Endothelial cell (in vitro differentiated cells): Measurements from ENCODE around the gene RERE. TPM values are rescaled to one million over a fixed set of nuclear protein-coding genes. Genes with fewer than 3 reads are reported as not detected.

ENCODE experiments used
- DNase-seq: peaks from one replicate; pipeline ENCODE4 v3.0.0; 2021; ENCODE audit warnings: low spot score
- H3K27ac Mint-ChIP-seq: one replicate; pipeline ENCODE4 v1.8.0; 2021; ENCODE audit warnings: mixed read lengths, inconsistent platforms; ENCODE audit not compliant: unreplicated experiment
- H3K27me3 Mint-ChIP-seq: one replicate; pipeline ENCODE4 v1.8.0; 2021; ENCODE audit warnings: mild to moderate bottlenecking, moderate library complexity, mixed read lengths, inconsistent platforms; ENCODE audit not compliant: unreplicated experiment
- H3K36me3 Mint-ChIP-seq: one replicate; pipeline ENCODE4 v1.8.0; 2021; ENCODE audit warnings: mild to moderate bottlenecking, low read depth, mixed read lengths, inconsistent platforms; ENCODE audit not compliant: unreplicated experiment
- H3K4me1 Mint-ChIP-seq: one replicate; pipeline ENCODE4 v1.8.0; 2021; ENCODE audit warnings: mild to moderate bottlenecking, mixed read lengths, inconsistent platforms; ENCODE audit not compliant: unreplicated experiment
- H3K4me3 Mint-ChIP-seq: one replicate; pipeline ENCODE4 v1.8.0; 2021; ENCODE audit warnings: mild to moderate bottlenecking, mixed read lengths, inconsistent platforms; ENCODE audit not compliant: unreplicated experiment
- H3K9me3 Mint-ChIP-seq: one replicate; pipeline ENCODE4 v1.8.0; 2021; ENCODE audit warnings: mixed read lengths, inconsistent platforms; ENCODE audit not compliant: unreplicated experiment
- total RNA-seq: library from RNA; stranded (reverse); fragmentation: NEBNext Ultra II Directional; extraction: Animal tissue kit (Norgen Biotek cat#: 25700); gene quantifications from one replicate; pipeline ENCODE4 v1.2.1, GENCODE V29; 2021; ENCODE audit not compliant: unreplicated experiment
- TF ChIP-seq, protein P1 (sequence below): fragments of 200-600 bp; sonication (generic); IDR thresholded peaks from one replicate; pipeline ENCODE4 v1.5.0; 2021; ENCODE audit warnings: antibody characterized with exemption; ENCODE audit not compliant: unreplicated experiment

RERE gene
- total RNA-seq, 1 donor from 2014 or later, result 115 TPM

DNA sequence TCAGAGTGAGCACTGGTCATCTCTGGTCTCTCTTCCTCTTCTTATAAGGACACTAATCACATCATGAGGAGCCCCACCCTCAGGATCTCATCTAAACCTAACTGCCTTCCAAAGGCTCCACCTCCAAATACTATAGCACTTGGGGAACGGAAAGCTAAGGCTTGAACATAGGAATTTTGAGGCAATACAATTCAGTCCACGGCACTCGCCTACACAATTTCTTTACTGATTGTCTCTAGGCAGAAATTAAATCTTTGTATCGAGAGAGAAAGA is 127.3 kb downstream of the RERE start:
- Mint-ChIP-seq H3K27me3 (no peaks in the 10 kb centered on the region), H3K4me1 (peaks cover 36% of the 10 kb centered on the region), H3K36me3 (peaks cover 3% of the 10 kb centered on the region), H3K4me3 (no peak overlapping the region), H3K9me3 (no peaks in the 10 kb centered on the region), H3K27ac (peak overlapping the region; percentile 24)
- TF ChIP-seq, protein P1, sequence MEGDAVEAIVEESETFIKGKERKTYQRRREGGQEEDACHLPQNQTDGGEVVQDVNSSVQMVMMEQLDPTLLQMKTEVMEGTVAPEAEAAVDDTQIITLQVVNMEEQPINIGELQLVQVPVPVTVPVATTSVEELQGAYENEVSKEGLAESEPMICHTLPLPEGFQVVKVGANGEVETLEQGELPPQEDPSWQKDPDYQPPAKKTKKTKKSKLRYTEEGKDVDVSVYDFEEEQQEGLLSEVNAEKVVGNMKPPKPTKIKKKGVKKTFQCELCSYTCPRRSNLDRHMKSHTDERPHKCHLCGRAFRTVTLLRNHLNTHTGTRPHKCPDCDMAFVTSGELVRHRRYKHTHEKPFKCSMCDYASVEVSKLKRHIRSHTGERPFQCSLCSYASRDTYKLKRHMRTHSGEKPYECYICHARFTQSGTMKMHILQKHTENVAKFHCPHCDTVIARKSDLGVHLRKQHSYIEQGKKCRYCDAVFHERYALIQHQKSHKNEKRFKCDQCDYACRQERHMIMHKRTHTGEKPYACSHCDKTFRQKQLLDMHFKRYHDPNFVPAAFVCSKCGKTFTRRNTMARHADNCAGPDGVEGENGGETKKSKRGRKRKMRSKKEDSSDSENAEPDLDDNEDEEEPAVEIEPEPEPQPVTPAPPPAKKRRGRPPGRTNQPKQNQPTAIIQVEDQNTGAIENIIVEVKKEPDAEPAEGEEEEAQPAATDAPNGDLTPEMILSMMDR, result no peak
- DNase-seq, result no peak

DNA sequence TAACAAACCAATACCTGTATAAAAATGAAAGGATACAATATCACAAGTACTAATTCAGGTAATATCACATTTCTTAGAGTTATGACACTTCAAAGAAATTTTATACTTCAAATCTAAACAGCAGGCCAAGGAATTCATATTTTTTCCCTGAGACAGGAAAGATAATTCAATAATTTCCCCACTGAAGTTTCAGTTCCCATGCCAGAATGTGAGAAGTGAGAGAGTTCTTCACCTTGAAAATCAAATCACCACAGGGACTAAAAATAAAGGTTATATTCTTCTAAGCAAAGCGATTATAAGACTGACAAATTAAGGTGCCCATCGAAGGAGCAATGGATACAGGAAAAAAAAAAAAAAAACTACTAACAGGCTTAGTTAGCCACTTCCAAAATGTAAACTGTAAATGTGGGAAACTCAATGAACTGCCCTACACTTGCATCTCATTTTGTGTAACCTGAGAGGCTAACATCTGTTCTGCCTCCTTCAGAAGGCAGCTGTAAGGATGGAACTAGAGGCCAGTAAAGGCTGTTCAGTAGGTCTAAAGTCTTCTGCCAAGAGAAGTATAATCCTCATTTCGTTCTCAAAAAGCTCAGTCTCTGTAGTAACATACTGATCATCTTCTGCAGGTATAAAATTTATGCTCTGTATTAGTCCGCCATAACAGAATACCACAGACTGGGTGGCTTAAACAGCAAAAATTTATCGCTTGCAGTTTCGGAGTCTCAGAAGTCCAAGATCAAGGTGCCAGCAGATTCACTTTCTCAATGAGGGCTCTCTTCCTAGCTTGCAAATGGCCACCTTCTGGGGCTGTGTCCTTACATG is 127.8 kb downstream of the RERE start:
- TF ChIP-seq, protein P1, result no peak
- H3K4me3 Mint-ChIP-seq, result no peak overlapping the region
- no peaks in the 10 kb centered on the region for H3K27me3 Mint-ChIP-seq
- peak overlapping the region; percentile 24 for H3K27ac Mint-ChIP-seq
- no peaks in the 10 kb centered on the region for H3K9me3 Mint-ChIP-seq
- DNase-seq, result no peak
- peaks cover 3% of the 10 kb centered on the region for H3K36me3 Mint-ChIP-seq
- peaks cover 38% of the 10 kb centered on the region for H3K4me1 Mint-ChIP-seq

DNA sequence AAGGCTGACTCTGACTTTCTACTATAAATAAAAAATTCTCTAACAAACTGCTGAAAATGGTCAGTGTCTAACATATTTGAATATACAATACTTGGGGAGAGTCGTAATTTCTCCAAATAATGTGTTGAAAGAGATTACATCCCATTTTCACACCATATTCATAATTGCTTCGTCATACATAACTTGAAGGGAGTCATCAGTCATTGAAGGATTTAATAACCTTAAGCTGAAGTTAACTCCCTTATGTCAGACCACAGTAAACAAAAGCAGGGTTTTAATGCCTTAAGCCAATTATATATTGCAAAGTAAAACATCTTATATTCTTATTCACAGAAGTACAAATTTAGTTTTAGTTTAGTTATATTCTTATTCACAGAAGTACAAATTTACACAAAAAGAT is 129.9 kb downstream of the RERE start:
- H3K36me3 Mint-ChIP-seq, result peaks cover 3% of the 10 kb centered on the region
- DNase-seq, result no peak
- peaks cover 23% of the 10 kb centered on the region for H3K4me1 Mint-ChIP-seq
- H3K9me3 Mint-ChIP-seq, result no peaks in the 10 kb centered on the region
- no peak overlapping the region for H3K27ac Mint-ChIP-seq
- H3K4me3 Mint-ChIP-seq, result no peak overlapping the region
- H3K27me3 Mint-ChIP-seq, result no peaks in the 10 kb centered on the region
- TF ChIP-seq, protein P1, result no peak

DNA sequence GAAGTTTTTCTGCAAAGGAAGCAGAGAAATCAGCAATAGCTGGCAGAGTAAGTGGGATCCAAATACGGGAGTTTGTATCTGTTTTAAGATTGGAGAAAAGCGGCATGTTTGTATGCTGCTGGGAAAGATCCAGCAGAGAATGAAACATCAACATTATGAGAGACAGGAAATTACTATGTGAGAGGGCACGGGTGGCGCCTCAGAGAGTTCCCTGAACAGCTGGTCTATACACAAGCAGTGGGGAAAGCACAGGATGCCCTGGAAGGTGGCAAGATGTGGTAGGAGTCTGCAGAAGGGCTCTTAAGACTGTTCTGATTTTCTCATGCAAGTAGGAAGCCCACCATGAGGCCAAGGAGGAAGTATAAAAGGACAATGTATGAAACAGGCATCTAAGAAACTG is 130.4 kb downstream of the RERE start:
- TF ChIP-seq, protein P1, result no peak
- peaks cover 23% of the 10 kb centered on the region for H3K4me1 Mint-ChIP-seq

DNA sequence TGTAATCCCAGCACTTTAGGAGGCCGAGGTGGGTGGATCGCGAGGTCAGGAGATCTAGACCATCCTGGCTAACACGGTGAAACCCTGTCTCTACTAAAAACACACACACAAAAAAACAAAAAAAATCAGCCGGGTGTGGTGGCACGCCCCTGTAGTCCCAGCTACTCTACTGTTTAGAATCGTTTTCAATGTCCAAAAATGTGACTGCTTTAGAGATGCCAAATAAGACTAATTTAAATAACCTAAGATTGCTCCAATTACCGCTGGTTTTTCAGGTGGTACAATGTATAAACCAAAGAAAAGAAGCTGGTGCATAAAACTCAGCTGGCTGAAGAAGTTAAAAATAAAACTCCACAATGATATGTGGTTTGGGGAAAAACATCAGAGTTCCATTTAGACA is 132.0 kb downstream of the RERE start:
- peaks cover 23% of the 10 kb centered on the region for H3K4me1 Mint-ChIP-seq
- no peak overlapping the region for H3K27ac Mint-ChIP-seq
- H3K4me3 Mint-ChIP-seq, result no peak overlapping the region
- peaks cover 3% of the 10 kb centered on the region for H3K36me3 Mint-ChIP-seq
- no peaks in the 10 kb centered on the region for H3K9me3 Mint-ChIP-seq
- TF ChIP-seq, protein P1, result no peak
- DNase-seq, result no peak
- H3K27me3 Mint-ChIP-seq, result no peaks in the 10 kb centered on the region

More for the DNA sequence above, 130.4 kb downstream of the RERE start:
- no peak for DNase-seq
- H3K36me3 Mint-ChIP-seq, result peaks cover 3% of the 10 kb centered on the region
- peak overlapping the region; percentile 15 for H3K27ac Mint-ChIP-seq
- no peaks in the 10 kb centered on the region for H3K9me3 Mint-ChIP-seq
- no peaks in the 10 kb centered on the region for H3K27me3 Mint-ChIP-seq
- no peak overlapping the region for H3K4me3 Mint-ChIP-seq
